Keratinocyte (primary cell): ENCODE measurements around the gene BABAM2. TPM values are rescaled to one million over a fixed set of nuclear protein-coding genes. Genes with fewer than 3 reads are reported as not detected.
A peak's percentile ranks its signal among the peaks of the same experiment; 100 is the strongest.

Experiments
- DNase-seq: peaks from one replicate; pipeline ENCODE4 v3.0.0-alpha.2; 2011; ENCODE audit warnings: low read depth, missing footprints, low spot score
- FAIRE-seq: peaks from 2 replicates; lab custom pipeline; 2011; peaks lifted over from hg19 to GRCh38; lab: Jason Lieb, UNC
- H2AFZ ChIP-seq: 2 replicates; pipeline ENCODE4 v1.6.0; 2012; ENCODE audit warnings: low read length, control low read depth, inconsistent platforms; ENCODE audit not compliant: control insufficient read depth
- H3K27ac ChIP-seq: 2 replicates; pipeline ENCODE4 v1.5.1; 2011; ENCODE audit warnings: low read length; ENCODE audit not compliant: control insufficient read depth, insufficient read depth
- H3K27me3 ChIP-seq: 3 replicates; pipeline ENCODE4 v1.6.0; 2011; ENCODE audit warnings: low read length; ENCODE audit not compliant: control insufficient read depth, insufficient read depth; ENCODE audit errors: extremely low read depth
- H3K36me3 ChIP-seq, 2 experiments: 2 replicates in 1 of 2; 3 replicates in 1 of 2; pipeline ENCODE4 v1.5.1; 2011; ENCODE audit warnings: low read length in 2 of 2, mild to moderate bottlenecking in 1 of 2; ENCODE audit not compliant: control insufficient read depth in 2 of 2, insufficient read depth in 2 of 2; ENCODE audit errors: extremely low read depth in 1 of 2
- H3K4me1 ChIP-seq: 3 replicates; pipeline ENCODE4 v1.5.1; 2011; ENCODE audit warnings: low read length; ENCODE audit not compliant: control insufficient read depth, insufficient read depth; ENCODE audit errors: extremely low read depth
- H3K4me2 ChIP-seq: 3 replicates; pipeline ENCODE4 v1.6.0; 2011; ENCODE audit warnings: low read depth, low read length; ENCODE audit not compliant: control insufficient read depth, insufficient read depth; ENCODE audit errors: extremely low read depth
- H3K4me3 ChIP-seq, 3 experiments: fragments of 200-600 bp in 1 of 3; sonication (generic) in 1 of 3; 2 replicates in 2 of 3; 3 replicates in 1 of 3; pipeline ENCODE4 v1.5.1; 2011 to 2016; ENCODE audit warnings: low read length in 3 of 3, mild to moderate bottlenecking in 3 of 3, control low read depth in 2 of 3, inconsistent platforms in 1 of 3, low read depth in 1 of 3, mixed read lengths in 1 of 3, mixed run types in 1 of 3, moderate library complexity in 1 of 3; ENCODE audit not compliant: control insufficient read depth in 2 of 3, insufficient read depth in 2 of 3; ENCODE audit errors: extremely low read depth in 1 of 3
- H3K79me2 ChIP-seq: 2 replicates; pipeline ENCODE4 v1.6.0; 2012; ENCODE audit warnings: low read length; ENCODE audit not compliant: control insufficient read depth, insufficient read depth
- H3K9ac ChIP-seq: 3 replicates; pipeline ENCODE4 v1.6.0; 2011; ENCODE audit warnings: low read length; ENCODE audit not compliant: control insufficient read depth, insufficient read depth; ENCODE audit errors: extremely low read depth
- H3K9me1 ChIP-seq: 3 replicates; pipeline ENCODE4 v1.6.0; 2011; ENCODE audit warnings: low read length; ENCODE audit not compliant: control insufficient read depth, insufficient read depth; ENCODE audit errors: extremely low read depth
- H3K9me3 ChIP-seq: 2 replicates; pipeline ENCODE4 v1.5.1; 2012; ENCODE audit warnings: low read depth, low read length; ENCODE audit not compliant: control insufficient read depth
- H4K20me1 ChIP-seq: 3 replicates; pipeline ENCODE4 v1.6.0; 2011; ENCODE audit warnings: low read length; ENCODE audit not compliant: control insufficient read depth, insufficient read depth; ENCODE audit errors: extremely low read depth
- EZH2 ChIP-seq: IDR thresholded peaks from one replicate; pipeline ENCODE4 v1.6.1; 2012; ENCODE audit warnings: inconsistent platforms, mild to moderate bottlenecking, low read length, moderate library complexity
- dilution Hi-C: fragments of 300-500 bp; cut with MboI; formaldehyde crosslinking; loops from one replicate; pipeline ENCODE4 v1.7.0; 2020; ENCODE audit warnings: low sequenced_read_pairs; ENCODE audit not compliant: extremely low pct_ligation_motif_present
- polyA plus RNA-seq, 5 experiments: library from polyadenylated mRNA; depleted of rRNA in 3 of 5; stranded (reverse) in 3 of 5; stranded (forward) in 1 of 5; unstranded in 1 of 5; fragments of >200 nt; gene quantifications; 1 replicate in 1 of 5; 2 replicates in 3 of 5; 3 replicates in 1 of 5; pipeline versions ENCODE4 v1.2.1 to v1.2.3, GENCODE V29; 2011 to 2012; ENCODE audit warnings: missing spikeins in 2 of 5, low read depth in 1 of 5, low replicate concordance in 1 of 5
- TF ChIP-seq, protein P1 (sequence below), 3 experiments: IDR thresholded peaks in 1 of 3; conservative IDR thresholded peaks in 1 of 3; optimal IDR thresholded peaks in 1 of 3; 2 replicates in 2 of 3; 3 replicates in 1 of 3; pipeline versions ENCODE3 to v1.5.1; 2011; ENCODE audit warnings: low read length in 3 of 3, mild to moderate bottlenecking in 3 of 3, moderate library complexity in 2 of 3, control low read depth in 1 of 3, inconsistent platforms in 1 of 3; ENCODE audit not compliant: insufficient read depth in 2 of 3; ENCODE audit errors: extremely low read depth in 1 of 3

The BABAM2 gene
- polyA plus RNA-seq, 1 donor (not counting 4 experiments of a cell fraction or from before 2014, with no cell fraction given): 29.8 TPM

DNA sequence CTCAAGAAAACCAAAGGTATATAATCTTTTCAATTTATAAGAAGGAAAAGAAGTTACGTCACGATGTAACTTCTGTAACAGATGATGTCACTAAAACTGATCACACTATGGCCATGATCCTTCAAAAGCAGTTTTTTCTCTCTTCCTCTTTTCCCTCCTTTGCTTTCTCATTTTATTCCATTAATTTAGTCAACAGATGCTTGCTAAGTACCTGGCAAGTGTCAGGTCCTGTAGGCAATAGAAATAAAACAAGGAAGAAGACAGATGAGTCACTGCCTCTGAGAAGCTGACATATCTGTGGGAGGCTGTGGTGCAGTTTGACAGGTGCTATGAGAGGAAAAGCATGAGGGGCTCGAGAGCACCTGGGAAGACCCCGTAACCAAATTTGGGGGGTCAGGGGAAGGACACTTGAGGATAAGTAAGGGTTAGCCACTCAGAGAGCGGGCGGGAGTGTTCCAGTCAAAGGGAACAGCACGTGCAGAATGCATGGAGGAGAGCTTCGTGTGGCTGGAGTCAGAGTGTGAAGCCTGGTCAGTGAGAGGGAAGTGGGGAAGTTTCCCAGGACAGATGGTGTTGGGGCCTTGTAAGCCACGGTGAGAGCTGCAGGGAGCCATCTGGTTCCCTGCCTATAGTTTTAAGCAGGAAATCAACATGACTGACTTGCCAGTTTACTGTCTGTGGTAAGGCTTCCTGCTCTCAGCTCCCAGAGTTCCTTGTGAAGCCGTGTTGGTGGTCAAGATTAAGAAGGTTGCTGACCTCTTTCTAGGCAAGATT is 303.3 kb downstream of the BABAM2 start:
- H3K4me3 ChIP-seq: no peak overlapping the region
- H3K4me1 ChIP-seq: no peaks in the 10 kb centered on the region
- DNase-seq (no peak), FAIRE-seq (peak; percentile 5)
- no peaks in the 10 kb centered on the region for H3K27me3 ChIP-seq
- no peak overlapping the region for H2AFZ ChIP-seq
- H3K9me1 ChIP-seq: no peaks in the 10 kb centered on the region
- no peak for TF ChIP-seq EZH2
- TF ChIP-seq, protein P1, sequence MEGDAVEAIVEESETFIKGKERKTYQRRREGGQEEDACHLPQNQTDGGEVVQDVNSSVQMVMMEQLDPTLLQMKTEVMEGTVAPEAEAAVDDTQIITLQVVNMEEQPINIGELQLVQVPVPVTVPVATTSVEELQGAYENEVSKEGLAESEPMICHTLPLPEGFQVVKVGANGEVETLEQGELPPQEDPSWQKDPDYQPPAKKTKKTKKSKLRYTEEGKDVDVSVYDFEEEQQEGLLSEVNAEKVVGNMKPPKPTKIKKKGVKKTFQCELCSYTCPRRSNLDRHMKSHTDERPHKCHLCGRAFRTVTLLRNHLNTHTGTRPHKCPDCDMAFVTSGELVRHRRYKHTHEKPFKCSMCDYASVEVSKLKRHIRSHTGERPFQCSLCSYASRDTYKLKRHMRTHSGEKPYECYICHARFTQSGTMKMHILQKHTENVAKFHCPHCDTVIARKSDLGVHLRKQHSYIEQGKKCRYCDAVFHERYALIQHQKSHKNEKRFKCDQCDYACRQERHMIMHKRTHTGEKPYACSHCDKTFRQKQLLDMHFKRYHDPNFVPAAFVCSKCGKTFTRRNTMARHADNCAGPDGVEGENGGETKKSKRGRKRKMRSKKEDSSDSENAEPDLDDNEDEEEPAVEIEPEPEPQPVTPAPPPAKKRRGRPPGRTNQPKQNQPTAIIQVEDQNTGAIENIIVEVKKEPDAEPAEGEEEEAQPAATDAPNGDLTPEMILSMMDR (optimal IDR thresholded peaks at IDR 0.05 in 1 of 3, IDR thresholded peaks at IDR 0.05 in 1 of 3, conservative IDR thresholded peaks at IDR 0.05 in 1 of 3; ENCODE audit: extremely low read depth in 1 of 3, insufficient read depth in 2 of 3, low read length in 3 of 3): no peak
- no peak overlapping the region for H3K27ac ChIP-seq
- no peaks in the 10 kb centered on the region for H3K36me3 ChIP-seq
- dilution Hi-C loops: no loop called here
- H3K9ac ChIP-seq: no peak overlapping the region
- H3K9me3 ChIP-seq: no peaks in the 10 kb centered on the region
- no peaks in the 10 kb centered on the region for H4K20me1 ChIP-seq
- H3K4me2 ChIP-seq: no peak overlapping the region
- no peaks in the 10 kb centered on the region for H3K79me2 ChIP-seq

DNA sequence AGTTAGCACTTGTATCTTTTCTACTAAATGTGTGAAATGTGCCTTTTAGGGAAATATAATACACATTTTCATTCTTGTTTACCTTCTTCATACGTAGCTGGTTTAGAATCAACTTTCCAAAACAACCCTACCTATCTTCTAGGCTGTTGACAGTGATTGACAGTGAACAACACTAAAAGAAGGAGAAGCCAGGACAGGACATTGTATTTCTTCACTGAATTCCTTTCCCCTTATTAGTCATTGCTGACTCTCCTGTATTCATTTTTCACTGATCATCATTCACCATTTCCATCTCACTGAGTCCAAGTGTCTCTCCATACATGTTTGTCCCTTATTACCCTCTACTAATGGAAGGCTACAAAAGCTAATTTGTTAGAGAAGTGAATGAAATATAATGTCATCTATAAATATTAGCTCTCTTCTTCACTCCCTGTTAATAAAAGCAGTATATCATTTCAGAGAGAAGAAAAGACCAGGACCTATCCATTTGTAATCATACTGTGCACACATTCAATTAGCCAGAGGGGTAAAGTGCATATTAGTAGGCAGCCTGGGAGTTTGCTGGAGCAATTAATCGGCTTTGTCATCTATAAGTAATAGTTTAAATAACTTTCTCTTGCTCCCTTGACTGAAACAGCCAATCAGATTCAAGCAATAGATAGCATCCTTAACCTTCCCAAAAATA is 309.6 kb downstream of the BABAM2 start:
- no peaks in the 10 kb centered on the region for H3K9me1 ChIP-seq
- FAIRE-seq (peak; percentile 69), DNase-seq (no peak)
- H2AFZ ChIP-seq: no peak overlapping the region
- TF ChIP-seq EZH2: no peak
- TF ChIP-seq, protein P1 (optimal IDR thresholded peaks at IDR 0.05 in 1 of 3, IDR thresholded peaks at IDR 0.05 in 1 of 3, conservative IDR thresholded peaks at IDR 0.05 in 1 of 3; ENCODE audit: extremely low read depth in 1 of 3, insufficient read depth in 2 of 3, low read length in 3 of 3): no peak
- dilution Hi-C loops: no loop called here
- H3K27me3 ChIP-seq: no peaks in the 10 kb centered on the region
- H3K9ac ChIP-seq: no peak overlapping the region
- no peaks in the 10 kb centered on the region for H3K36me3 ChIP-seq
- H3K4me2 ChIP-seq: no peak overlapping the region
- peaks cover 6% of the 10 kb centered on the region for H3K4me1 ChIP-seq
- no peaks in the 10 kb centered on the region for H4K20me1 ChIP-seq
- no peaks in the 10 kb centered on the region for H3K9me3 ChIP-seq
- no peak overlapping the region for H3K4me3 ChIP-seq
- no peaks in the 10 kb centered on the region for H3K79me2 ChIP-seq
- H3K27ac ChIP-seq: no peak overlapping the region
